DOHH2 (cell line): Measurements from ENCODE around the gene CMTM3.

ENCODE experiments used
- EZH2phosphoT487 ChIP-seq: fragments of 200-600 bp; sonication (generic); IDR thresholded peaks from 2 replicates; pipeline ENCODE4 v1.6.1; 2017; ENCODE audit warnings: borderline replicate concordance, mild to moderate bottlenecking, antibody characterized with exemption, low read length, moderate library complexity, mixed read lengths
- TF ChIP-seq, protein P1 (sequence below): fragments of 200-600 bp; sonication (generic); IDR thresholded peaks from one replicate; pipeline ENCODE4 v1.5.1; 2014; ENCODE audit warnings: antibody characterized with exemption, mild to moderate bottlenecking, low read depth, low read length; ENCODE audit not compliant: poor library complexity, severe bottlenecking

DNA sequence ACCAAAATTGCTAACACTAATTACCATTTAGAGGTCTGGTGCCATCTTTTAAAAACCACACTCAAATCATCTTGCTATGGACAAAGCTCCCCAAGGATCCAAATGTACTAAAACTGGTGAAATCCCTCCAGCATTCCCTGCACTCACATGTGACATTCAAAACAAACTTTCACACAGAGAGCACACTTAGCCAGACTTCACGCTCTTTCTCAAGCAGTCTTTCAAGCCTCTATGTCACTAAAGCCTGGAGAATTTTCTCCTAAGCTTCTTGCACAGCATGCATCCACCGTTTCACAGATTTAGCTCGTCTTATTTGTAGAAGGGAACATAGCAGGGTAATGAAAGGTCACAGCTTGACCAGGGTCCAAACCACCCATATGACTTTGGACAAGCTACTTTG, 19.3 kb downstream of the CMTM3 start:
- TF ChIP-seq, protein P1, sequence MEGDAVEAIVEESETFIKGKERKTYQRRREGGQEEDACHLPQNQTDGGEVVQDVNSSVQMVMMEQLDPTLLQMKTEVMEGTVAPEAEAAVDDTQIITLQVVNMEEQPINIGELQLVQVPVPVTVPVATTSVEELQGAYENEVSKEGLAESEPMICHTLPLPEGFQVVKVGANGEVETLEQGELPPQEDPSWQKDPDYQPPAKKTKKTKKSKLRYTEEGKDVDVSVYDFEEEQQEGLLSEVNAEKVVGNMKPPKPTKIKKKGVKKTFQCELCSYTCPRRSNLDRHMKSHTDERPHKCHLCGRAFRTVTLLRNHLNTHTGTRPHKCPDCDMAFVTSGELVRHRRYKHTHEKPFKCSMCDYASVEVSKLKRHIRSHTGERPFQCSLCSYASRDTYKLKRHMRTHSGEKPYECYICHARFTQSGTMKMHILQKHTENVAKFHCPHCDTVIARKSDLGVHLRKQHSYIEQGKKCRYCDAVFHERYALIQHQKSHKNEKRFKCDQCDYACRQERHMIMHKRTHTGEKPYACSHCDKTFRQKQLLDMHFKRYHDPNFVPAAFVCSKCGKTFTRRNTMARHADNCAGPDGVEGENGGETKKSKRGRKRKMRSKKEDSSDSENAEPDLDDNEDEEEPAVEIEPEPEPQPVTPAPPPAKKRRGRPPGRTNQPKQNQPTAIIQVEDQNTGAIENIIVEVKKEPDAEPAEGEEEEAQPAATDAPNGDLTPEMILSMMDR: no peak
- no peak for TF ChIP-seq EZH2phosphoT487
